Effector memory CD8-positive, alpha-beta T cell (primary cell): ENCODE results near the gene ANKRD60.

Source experiments
- ATAC-seq: fragments of 150-1000 bp; cut with Tn5 transposase; replicated peaks from 2 replicates; pipeline ENCODE4 v1.10.0; 2021; ENCODE audit warnings: mild to moderate bottlenecking, moderate library complexity
- DNase-seq, 3 experiments: peaks; one replicate each; pipeline ENCODE4 v3.0.0; 2021
- H3K27ac Mint-ChIP-seq, 2 donors: one replicate each; pipeline ENCODE4 v1.8.0; 2022; ENCODE audit warnings: mild to moderate bottlenecking in 2 of 2, mixed read lengths in 2 of 2, moderate library complexity in 2 of 2
- H3K27me3 Mint-ChIP-seq, 2 donors: one replicate each; pipeline ENCODE4 v1.8.0; 2022; ENCODE audit warnings: mixed read lengths in 2 of 2
- H3K36me3 Mint-ChIP-seq: one replicate; pipeline ENCODE4 v1.8.0; 2022; ENCODE audit warnings: mild to moderate bottlenecking, moderate library complexity, mixed read lengths; ENCODE audit not compliant: insufficient read depth
- H3K4me1 Mint-ChIP-seq, 2 donors: one replicate each; pipeline ENCODE4 v1.8.0; 2022; ENCODE audit warnings: low read depth in 2 of 2, mixed read lengths in 2 of 2
- H3K4me3 Mint-ChIP-seq, 2 donors: one replicate each; pipeline ENCODE4 v1.8.0; 2022; ENCODE audit warnings: mild to moderate bottlenecking in 2 of 2, mixed read lengths in 2 of 2, moderate library complexity in 2 of 2
- H3K9me3 Mint-ChIP-seq, 2 donors: one replicate each; pipeline ENCODE4 v1.8.0; 2022; ENCODE audit warnings: mixed read lengths in 2 of 2
- total RNA-seq, 9 experiments: gene quantifications; one replicate each; lab custom pipeline; 2026; lab: John Stamatoyannopoulos, UW

The ANKRD60 gene, protein sequence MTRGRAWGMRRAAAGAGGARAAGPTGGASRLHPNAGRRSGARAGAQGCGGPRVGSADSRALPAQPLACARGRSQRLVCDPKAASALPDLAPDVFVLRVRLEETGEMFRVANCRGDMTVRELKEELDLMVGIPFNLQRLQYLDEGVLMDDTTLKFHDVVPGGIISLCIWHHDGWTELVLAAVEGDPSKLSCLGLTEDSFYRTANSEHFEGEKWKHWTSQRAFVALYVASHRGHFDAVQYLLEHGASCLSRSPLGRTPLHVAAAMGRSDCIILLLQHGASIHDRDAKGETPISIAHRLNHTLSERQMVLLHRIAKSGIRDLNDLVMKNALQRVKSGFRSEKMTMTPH
- 0 to 0.67 (median 0) reads per million in 9 experiments for total RNA-seq

DNA sequence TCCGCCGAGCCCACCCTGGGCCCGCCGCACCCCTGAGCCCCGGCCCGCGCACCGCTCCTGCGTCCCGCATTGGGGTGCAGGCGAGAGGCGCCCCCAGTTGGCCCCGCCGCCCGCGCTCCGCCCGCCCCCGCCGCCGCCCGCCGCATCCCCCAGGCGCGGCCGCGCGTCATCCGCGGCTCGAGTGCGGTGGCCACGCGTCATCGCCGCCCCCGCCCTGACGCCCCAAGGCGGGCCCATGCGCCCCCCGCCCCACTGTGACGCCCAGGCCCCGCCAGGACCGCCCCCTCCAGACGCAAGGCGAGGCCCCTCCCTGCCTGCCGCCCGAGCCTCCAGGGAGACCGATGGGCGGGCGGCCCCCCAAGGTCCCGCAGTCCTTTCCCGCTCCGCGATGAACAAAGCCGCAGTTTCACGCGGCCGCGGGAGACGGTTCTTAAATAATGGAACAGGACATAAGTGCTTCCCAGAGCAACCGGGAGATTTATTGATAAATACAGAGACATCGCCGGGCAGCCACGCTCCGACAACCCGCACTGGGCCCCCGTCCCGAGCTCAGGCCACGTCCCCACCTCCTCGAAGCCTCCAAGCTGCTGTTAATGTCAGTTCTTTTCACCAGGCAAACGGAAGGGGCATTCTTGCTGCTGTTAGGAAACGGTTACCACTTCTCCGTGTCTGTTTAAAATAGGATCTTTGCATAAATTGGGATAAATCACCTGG lies at the start of gene ANKRD60:
TSS of gene ANKRD60 (minus strand) at position 170 of the 714 bp plus-strand sequence. CDS start at position 170, 0 bp downstream.
- DNase-seq: peak; percentile 31 to 49 (median 43)
- peaks cover 3% of the 10 kb centered on the region for H3K36me3 Mint-ChIP-seq
- peak within 1 kb of the TSS; percentile 37 to 55 for H3K4me3 Mint-ChIP-seq
- peak; percentile 89 for ATAC-seq
- peak within 1 kb of the TSS; percentile 27 to 44 for H3K27ac Mint-ChIP-seq
- H3K4me1 Mint-ChIP-seq: peaks cover 5 to 9% of the 10 kb centered on the region in 2 donors
- no peaks in the 10 kb centered on the region for H3K9me3 Mint-ChIP-seq
- peaks cover 64 to 72% of the 10 kb centered on the region in 2 donors for H3K27me3 Mint-ChIP-seq

DNA sequence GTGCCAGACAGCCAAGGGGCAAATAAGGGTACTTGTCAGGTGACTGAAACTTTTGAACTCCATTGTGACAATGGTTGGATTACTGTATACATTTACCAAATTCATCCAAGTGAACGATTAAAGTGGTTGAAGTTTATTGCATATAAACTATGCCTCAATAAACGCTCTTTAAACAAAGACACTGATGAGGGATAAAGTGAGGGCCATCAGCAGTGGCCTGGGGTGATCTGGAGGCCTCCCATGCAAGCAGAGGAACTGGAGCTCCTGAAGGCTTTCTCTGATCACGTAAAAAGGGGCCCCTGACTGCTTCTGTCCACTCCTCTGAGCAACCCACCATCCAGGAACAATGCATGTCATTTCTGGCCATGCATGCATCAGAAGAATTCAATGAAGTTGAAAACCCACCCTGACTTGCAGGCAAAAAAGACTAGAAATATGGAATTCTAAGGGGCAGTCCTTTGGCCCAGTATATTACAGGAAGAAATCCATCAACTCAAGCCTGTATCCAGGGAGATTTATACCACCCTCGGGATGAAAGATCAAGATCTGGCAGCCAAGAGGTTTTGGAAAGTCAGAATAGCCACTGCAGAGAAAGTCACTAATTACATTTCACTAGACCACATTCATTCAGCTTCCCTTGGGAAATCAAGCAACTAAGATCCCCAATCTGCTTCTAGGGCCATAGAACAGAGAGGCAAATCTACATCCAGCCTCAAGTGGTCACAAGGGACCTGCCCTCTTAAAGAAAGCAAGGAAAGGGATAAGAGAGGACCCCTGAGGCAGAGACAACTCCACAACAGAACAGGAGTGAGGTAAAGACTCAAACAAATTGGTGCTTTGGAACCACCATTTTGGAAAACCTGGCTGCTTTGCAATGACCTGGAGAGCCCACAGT lies 49.4 kb upstream of the ANKRD60 start:
- peaks cover 2% of the 10 kb centered on the region for H3K36me3 Mint-ChIP-seq
- H3K4me1 Mint-ChIP-seq: peaks cover 0 to 2% of the 10 kb centered on the region in 2 donors
- DNase-seq (no peak), ATAC-seq (no peak)
- H3K9me3 Mint-ChIP-seq: no peaks in the 10 kb centered on the region
- H3K27me3 Mint-ChIP-seq: no peaks in the 10 kb centered on the region
- H3K27ac Mint-ChIP-seq: no peak overlapping the region
- no peak overlapping the region for H3K4me3 Mint-ChIP-seq

GRCh38 chr20:58277107-58277506 lies 48.7 kb upstream of the ANKRD60 start:
- Mint-ChIP-seq H3K36me3 (no peaks in the 10 kb centered on the region), H3K27ac (no peak overlapping the region), H3K4me3 (no peak overlapping the region), H3K4me1 (no peaks in the 10 kb centered on the region), H3K27me3 (no peaks in the 10 kb centered on the region), H3K9me3 (no peaks in the 10 kb centered on the region)
- DNase-seq (no peak), ATAC-seq (no peak)

GRCh38 chr20:58274384-58274783 lies 45.9 kb upstream of the ANKRD60 start:
- no peaks in the 10 kb centered on the region for H3K9me3 Mint-ChIP-seq
- H3K4me1 Mint-ChIP-seq: peaks cover 0 to under 1% of the 10 kb centered on the region in 2 donors
- H3K36me3 Mint-ChIP-seq: peaks cover 8% of the 10 kb centered on the region
- no peak overlapping the region for H3K4me3 Mint-ChIP-seq
- DNase-seq (no peak), ATAC-seq (no peak)
- no peak overlapping the region for H3K27ac Mint-ChIP-seq
- H3K27me3 Mint-ChIP-seq: no peaks in the 10 kb centered on the region

- peak overlapping the region in 1 of 2 donors; percentile 41 for H3K27ac Mint-ChIP-seq
- H3K9me3 Mint-ChIP-seq: no peaks in the 10 kb centered on the region
- H3K4me3 Mint-ChIP-seq: no peak overlapping the region
- no peaks in the 10 kb centered on the region for H3K27me3 Mint-ChIP-seq
- ATAC-seq (no peak), DNase-seq (no peak)
- H3K4me1 Mint-ChIP-seq: peaks cover 12% of the 10 kb centered on the region in 2 donors
- peaks cover 15% of the 10 kb centered on the region for H3K36me3 Mint-ChIP-seq
Measured at GRCh38 chr20:58271606-58272351, 43.3 kb upstream of the ANKRD60 start.

DNA sequence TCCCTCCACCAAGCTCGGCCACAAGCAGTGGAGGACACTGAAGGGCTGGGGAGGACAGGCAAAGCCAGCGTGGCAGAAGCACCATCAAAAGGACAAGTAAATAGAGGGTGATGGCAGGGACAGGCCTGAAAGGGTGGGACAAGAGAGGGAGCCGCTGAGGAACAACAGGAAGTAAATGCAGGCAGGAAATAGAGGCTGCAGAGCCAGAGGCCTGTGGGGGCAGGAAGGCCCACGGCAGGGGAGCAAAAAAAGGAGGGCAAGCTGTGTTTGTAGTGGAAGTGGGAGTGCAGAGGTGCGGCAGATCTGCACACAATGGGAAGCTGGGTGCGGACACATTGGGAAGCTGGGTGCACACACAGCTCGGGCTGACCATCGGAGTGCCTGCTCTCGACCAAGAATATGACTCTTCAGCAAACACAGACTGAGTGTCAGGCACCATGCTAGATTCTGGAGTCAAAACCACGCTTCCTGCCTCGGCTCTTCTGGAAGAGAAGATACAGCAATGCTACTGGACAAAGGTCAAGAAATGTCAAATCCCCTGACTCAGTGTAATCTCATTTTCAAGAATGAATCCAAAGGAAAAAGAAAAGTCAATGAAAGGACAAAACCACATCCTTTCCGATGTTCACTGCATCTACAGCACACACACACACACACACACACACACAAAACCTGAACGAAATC lies 40.6 kb upstream of the ANKRD60 start:
- no peaks in the 10 kb centered on the region for H3K9me3 Mint-ChIP-seq
- no peak overlapping the region for H3K4me3 Mint-ChIP-seq
- peak overlapping the region; percentile 45 to 74 for H3K27ac Mint-ChIP-seq
- H3K27me3 Mint-ChIP-seq: no peaks in the 10 kb centered on the region
- ATAC-seq (no peak), DNase-seq (no peak)
- peaks cover 12% of the 10 kb centered on the region in 2 donors for H3K4me1 Mint-ChIP-seq
- H3K36me3 Mint-ChIP-seq: peaks cover 19% of the 10 kb centered on the region

DNA sequence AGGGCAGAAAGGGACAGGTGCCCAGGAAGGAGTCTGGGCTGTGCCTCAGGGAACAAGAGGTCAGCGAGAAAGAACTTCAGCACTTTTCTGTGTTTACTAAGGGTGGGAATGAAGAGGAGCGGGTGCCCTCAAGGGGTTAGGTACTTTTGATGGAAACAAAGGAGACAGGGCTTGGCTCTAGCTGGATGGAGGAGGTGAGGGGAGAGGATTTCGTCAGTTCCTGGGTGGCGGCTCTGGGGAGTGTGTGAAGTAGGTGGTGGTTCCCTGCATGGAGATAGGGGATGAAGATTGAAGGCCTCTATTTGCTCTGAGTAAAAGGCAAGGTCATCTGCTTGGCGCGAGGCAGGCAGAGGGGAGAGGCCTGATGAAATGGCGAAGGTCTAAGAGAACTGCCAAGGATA lies 40.0 kb upstream of the ANKRD60 start:
- DNase-seq: no peak
- no peaks in the 10 kb centered on the region for H3K27me3 Mint-ChIP-seq
- peak overlapping the region; percentile 45 to 74 for H3K27ac Mint-ChIP-seq
- H3K9me3 Mint-ChIP-seq: no peaks in the 10 kb centered on the region
- no peak for ATAC-seq
- H3K4me1 Mint-ChIP-seq: peaks cover 12% of the 10 kb centered on the region in 2 donors
- H3K4me3 Mint-ChIP-seq: no peak overlapping the region
- H3K36me3 Mint-ChIP-seq: peaks cover 19% of the 10 kb centered on the region

DNA sequence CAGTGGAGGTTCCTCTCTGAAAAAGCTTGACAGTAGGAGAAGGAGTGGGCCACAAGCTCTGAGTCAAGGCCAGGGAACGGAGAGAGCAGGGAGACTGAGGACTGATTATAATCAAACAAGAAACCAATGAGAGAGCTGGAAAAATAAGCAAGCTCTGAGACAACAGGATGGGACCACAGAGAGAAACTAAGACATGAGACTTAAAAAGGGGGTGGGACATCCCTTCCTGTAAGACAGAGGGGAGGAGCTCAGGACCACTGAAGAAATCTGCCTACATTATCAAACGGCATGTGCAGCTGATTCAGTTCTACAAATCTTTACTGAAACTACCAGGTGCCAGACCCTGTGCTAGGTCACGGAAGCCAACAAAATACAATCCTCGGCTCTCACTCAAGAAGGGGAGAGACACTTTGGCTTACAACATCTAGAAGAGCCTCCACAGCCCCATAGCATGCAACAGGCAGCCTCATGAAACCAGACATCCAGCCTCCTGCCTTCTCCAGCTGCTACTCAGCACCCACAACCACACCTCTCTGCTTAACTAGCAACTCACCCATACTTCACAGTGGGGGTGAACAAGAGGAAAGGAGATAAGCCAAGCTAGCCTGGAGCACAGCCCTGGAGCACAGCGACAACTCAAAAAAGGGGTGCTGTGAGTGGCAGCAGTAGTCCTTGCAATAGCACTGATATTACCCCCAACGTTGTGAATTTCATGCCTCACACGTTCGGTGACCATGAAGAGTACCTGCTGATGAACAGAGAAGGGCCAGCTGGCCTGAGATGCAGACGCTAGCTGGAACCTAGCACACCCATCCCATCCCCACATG lies 39.1 kb upstream of the ANKRD60 start:
- Mint-ChIP-seq H3K36me3 (peaks cover 19% of the 10 kb centered on the region), H3K9me3 (no peaks in the 10 kb centered on the region), H3K27ac (peak overlapping the region; percentile 4 to 45), H3K4me1 (peaks cover 12% of the 10 kb centered on the region in 2 donors), H3K4me3 (no peak overlapping the region), H3K27me3 (no peaks in the 10 kb centered on the region)
- ATAC-seq (no peak), DNase-seq (no peak)

GRCh38 chr20:58264271-58264670 lies 35.8 kb upstream of the ANKRD60 start:
- no peak overlapping the region for H3K4me3 Mint-ChIP-seq
- peaks cover 10% of the 10 kb centered on the region for H3K36me3 Mint-ChIP-seq
- no peak overlapping the region for H3K27ac Mint-ChIP-seq
- H3K9me3 Mint-ChIP-seq: no peaks in the 10 kb centered on the region
- no peaks in the 10 kb centered on the region for H3K27me3 Mint-ChIP-seq
- H3K4me1 Mint-ChIP-seq: peaks cover 11 to 12% of the 10 kb centered on the region in 2 donors
- no peak for ATAC-seq
- DNase-seq: no peak

DNA sequence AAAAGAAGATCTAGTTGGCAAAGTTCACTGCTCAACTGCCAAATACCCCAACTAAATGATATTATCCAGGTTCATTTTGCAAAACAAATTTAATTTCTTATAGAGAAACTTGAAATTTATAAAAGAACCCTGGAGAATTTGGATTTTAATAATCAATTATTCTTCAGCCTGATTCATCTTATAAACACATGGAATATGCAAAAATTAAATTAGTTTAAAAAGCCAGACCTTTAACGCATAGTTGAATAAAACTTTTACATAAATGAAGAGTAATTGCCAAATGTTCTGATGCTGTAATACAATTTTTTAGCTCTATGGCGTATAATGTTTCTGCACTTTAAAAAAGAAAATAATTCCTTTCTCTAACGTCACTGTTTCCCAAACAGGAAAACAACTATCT lies 33.2 kb upstream of the ANKRD60 start:
- Mint-ChIP-seq H3K4me1 (peaks cover 0 to 4% of the 10 kb centered on the region in 2 donors), H3K36me3 (peaks cover 4% of the 10 kb centered on the region), H3K4me3 (no peak overlapping the region), H3K9me3 (no peaks in the 10 kb centered on the region), H3K27ac (no peak overlapping the region), H3K27me3 (no peaks in the 10 kb centered on the region)
- DNase-seq (no peak), ATAC-seq (no peak)

GRCh38 chr20:58260006-58260405 lies 31.6 kb upstream of the ANKRD60 start:
- Mint-ChIP-seq H3K4me1 (peaks cover 0 to 4% of the 10 kb centered on the region in 2 donors), H3K4me3 (no peak overlapping the region), H3K27ac (no peak overlapping the region), H3K9me3 (no peaks in the 10 kb centered on the region), H3K27me3 (no peaks in the 10 kb centered on the region), H3K36me3 (no peaks in the 10 kb centered on the region)
- DNase-seq (no peak), ATAC-seq (no peak)

GRCh38 chr20:58256842-58257241 lies 28.4 kb upstream of the ANKRD60 start:
- DNase-seq: no peak
- Mint-ChIP-seq H3K27me3 (no peaks in the 10 kb centered on the region), H3K27ac (no peak overlapping the region), H3K4me1 (peaks cover 0 to 4% of the 10 kb centered on the region in 2 donors), H3K4me3 (no peak overlapping the region), H3K36me3 (peaks cover 3% of the 10 kb centered on the region), H3K9me3 (no peaks in the 10 kb centered on the region)
- ATAC-seq: no peak
